PFSK-1 (cell line): ENCODE results near the gene MACC1.

Experiments
- POLR2AphosphoS5 ChIP-seq: IDR thresholded peaks from 2 replicates; pipeline ENCODE4 v1.6.1; 2012; ENCODE audit warnings: low read depth, mild to moderate bottlenecking, control low read depth, low read length, moderate library complexity
- SIN3A ChIP-seq: IDR thresholded peaks from 2 replicates; pipeline ENCODE4 v1.6.1; 2012; ENCODE audit warnings: mild to moderate bottlenecking, low read length, moderate library complexity, borderline replicate concordance; ENCODE audit not compliant: insufficient read depth
- TAF1 ChIP-seq: IDR thresholded peaks from 2 replicates; pipeline ENCODE4 v1.6.1; 2012; ENCODE audit warnings: low read length, control low read depth, borderline replicate concordance; ENCODE audit not compliant: insufficient read depth
- TF ChIP-seq, protein P1 (sequence below), 2 experiments: IDR thresholded peaks; 2 replicates each; pipeline versions ENCODE4 v1.6.1 to v1.8.0; 2011 to 2012; ENCODE audit warnings: low read depth in 2 of 2, low read length in 2 of 2, control low read depth in 1 of 2, inconsistent platforms in 1 of 2, mild to moderate bottlenecking in 1 of 2, moderate library complexity in 1 of 2; ENCODE audit not compliant: insufficient read depth in 1 of 2

- no peak for TF ChIP-seq POLR2AphosphoS5
- TF ChIP-seq, protein P1, sequence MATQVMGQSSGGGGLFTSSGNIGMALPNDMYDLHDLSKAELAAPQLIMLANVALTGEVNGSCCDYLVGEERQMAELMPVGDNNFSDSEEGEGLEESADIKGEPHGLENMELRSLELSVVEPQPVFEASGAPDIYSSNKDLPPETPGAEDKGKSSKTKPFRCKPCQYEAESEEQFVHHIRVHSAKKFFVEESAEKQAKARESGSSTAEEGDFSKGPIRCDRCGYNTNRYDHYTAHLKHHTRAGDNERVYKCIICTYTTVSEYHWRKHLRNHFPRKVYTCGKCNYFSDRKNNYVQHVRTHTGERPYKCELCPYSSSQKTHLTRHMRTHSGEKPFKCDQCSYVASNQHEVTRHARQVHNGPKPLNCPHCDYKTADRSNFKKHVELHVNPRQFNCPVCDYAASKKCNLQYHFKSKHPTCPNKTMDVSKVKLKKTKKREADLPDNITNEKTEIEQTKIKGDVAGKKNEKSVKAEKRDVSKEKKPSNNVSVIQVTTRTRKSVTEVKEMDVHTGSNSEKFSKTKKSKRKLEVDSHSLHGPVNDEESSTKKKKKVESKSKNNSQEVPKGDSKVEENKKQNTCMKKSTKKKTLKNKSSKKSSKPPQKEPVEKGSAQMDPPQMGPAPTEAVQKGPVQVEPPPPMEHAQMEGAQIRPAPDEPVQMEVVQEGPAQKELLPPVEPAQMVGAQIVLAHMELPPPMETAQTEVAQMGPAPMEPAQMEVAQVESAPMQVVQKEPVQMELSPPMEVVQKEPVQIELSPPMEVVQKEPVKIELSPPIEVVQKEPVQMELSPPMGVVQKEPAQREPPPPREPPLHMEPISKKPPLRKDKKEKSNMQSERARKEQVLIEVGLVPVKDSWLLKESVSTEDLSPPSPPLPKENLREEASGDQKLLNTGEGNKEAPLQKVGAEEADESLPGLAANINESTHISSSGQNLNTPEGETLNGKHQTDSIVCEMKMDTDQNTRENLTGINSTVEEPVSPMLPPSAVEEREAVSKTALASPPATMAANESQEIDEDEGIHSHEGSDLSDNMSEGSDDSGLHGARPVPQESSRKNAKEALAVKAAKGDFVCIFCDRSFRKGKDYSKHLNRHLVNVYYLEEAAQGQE (IDR thresholded peaks at IDR 0.05; ENCODE audit: insufficient read depth in 1 of 2, low read depth in 2 of 2, low read length in 2 of 2): no peak
- TF ChIP-seq SIN3A: no peak
- TF ChIP-seq TAF1: no peak
Observed at GRCh38 chr7:20244334-20245120, 27.3 kb upstream of the MACC1 start.
